Peyer's patch (tissue), 4 donors: ENCODE measurements around the gene TUSC1. TPM values are rescaled to one million over a fixed set of nuclear protein-coding genes. Genes with fewer than 3 reads are reported as not detected.
A peak's percentile ranks its signal among the peaks of the same experiment; 100 is the strongest.

ENCODE experiments used
- DNase-seq, 3 donors: peaks; one replicate each; pipeline ENCODE4 v3.0.0-alpha.2; 2017 to 2019
- H3K27ac ChIP-seq, 4 donors: fragments of 200-600 bp; sonication (generic); one replicate each; pipeline ENCODE4 v1.5.1; 2016 to 2019
- H3K27me3 ChIP-seq, 2 donors: fragments of 200-600 bp; sonication (generic); one replicate each; pipeline ENCODE4 v1.5.1; 2019
- H3K36me3 ChIP-seq, 3 donors: fragments of 200-600 bp; sonication (generic); one replicate each; pipeline ENCODE4 v1.5.1; 2016 to 2019
- H3K4me1 ChIP-seq, 4 donors: fragments of 200-600 bp; sonication (generic); one replicate each; pipeline ENCODE4 v1.5.1; 2016 to 2019
- H3K4me3 ChIP-seq, 4 donors: fragments of 200-600 bp; sonication (generic); 1 replicate in 3 of 4; 2 replicates in 1 of 4; pipeline ENCODE4 v1.5.1; 2016 to 2019; ENCODE audit warnings: mild to moderate bottlenecking in 1 of 4
- H3K9me3 ChIP-seq, 4 donors: fragments of 200-600 bp; sonication (generic); one replicate each; pipeline ENCODE4 v1.5.1; 2016 to 2019; ENCODE audit warnings: mild to moderate bottlenecking in 1 of 4
- POLR2A ChIP-seq, 2 donors: fragments of 450-650 bp; IDR thresholded peaks; one replicate each; pipeline ENCODE4 v1.5.1; 2017; ENCODE audit warnings: antibody characterized with exemption in 2 of 2, mild to moderate bottlenecking in 2 of 2, moderate library complexity in 2 of 2
- total RNA-seq, 4 donors: library from RNA; depleted of rRNA; stranded (reverse); fragments of >200 nt; gene quantifications; one replicate each; pipeline ENCODE4 v1.1.0, GENCODE V29; 2016
- TF ChIP-seq, protein P1 (sequence below), 6 experiments: fragments of 450-650 bp in 4 of 6; fragments of 200-600 bp in 2 of 6; sonication (generic) in 1 of 6; IDR thresholded peaks; one replicate each; pipeline ENCODE4 v1.5.1; 2017 to 2019; ENCODE audit warnings: antibody characterized with exemption in 6 of 6, mild to moderate bottlenecking in 3 of 6, moderate library complexity in 1 of 6

Gene TUSC1
- 10 to 100 TPM in 3 of 4 donors, 1 to 10 TPM in 1; 3.3 to 16.1 (median 13.4) TPM for total RNA-seq

DNA sequence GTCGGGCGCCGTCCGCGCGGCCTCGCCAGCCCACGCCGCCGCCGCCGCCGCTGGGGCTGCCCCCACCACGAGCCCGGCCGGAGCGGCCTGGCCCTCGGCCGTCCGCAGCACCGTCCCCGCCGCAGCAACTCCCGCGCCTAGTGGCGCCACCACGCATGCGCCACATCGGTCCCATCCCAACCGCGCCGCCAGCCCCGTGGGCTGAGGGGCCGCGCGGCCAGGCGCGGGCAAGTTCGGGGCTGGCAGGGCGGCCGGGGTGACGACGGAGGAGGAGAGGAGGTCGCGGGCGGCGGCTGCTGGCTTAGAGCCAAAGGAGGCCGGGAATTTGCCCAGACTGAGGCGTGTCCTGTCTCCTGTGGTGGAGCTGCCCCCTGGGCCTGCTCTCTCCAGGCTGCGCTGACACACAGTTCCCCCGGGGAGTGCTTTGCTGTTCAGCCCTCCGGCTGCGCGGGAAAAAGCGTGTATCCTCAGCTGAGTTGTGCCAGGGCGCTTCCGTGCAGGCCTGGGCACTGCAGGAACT is at the start of gene TUSC1:
TSS of gene TUSC1 (minus strand) at position 298 of the 520 bp plus-strand sequence. CDS start at position 166, 132 bp downstream.
- TF ChIP-seq POLR2A (IDR thresholded peaks at IDR 0.05): no peak
- TF ChIP-seq, protein P1, sequence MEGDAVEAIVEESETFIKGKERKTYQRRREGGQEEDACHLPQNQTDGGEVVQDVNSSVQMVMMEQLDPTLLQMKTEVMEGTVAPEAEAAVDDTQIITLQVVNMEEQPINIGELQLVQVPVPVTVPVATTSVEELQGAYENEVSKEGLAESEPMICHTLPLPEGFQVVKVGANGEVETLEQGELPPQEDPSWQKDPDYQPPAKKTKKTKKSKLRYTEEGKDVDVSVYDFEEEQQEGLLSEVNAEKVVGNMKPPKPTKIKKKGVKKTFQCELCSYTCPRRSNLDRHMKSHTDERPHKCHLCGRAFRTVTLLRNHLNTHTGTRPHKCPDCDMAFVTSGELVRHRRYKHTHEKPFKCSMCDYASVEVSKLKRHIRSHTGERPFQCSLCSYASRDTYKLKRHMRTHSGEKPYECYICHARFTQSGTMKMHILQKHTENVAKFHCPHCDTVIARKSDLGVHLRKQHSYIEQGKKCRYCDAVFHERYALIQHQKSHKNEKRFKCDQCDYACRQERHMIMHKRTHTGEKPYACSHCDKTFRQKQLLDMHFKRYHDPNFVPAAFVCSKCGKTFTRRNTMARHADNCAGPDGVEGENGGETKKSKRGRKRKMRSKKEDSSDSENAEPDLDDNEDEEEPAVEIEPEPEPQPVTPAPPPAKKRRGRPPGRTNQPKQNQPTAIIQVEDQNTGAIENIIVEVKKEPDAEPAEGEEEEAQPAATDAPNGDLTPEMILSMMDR (IDR thresholded peaks at IDR 0.05): peak in 2 of 6 experiments; percentile 37 to 42
- Histone ChIP-seq H3K4me3 (peak within 1 kb of the TSS; percentile 45 to 86 (median 64)), H3K4me1 (peaks cover 0 to 2% (median 0%) of the 10 kb centered on the region in 4 donors)

DNA sequence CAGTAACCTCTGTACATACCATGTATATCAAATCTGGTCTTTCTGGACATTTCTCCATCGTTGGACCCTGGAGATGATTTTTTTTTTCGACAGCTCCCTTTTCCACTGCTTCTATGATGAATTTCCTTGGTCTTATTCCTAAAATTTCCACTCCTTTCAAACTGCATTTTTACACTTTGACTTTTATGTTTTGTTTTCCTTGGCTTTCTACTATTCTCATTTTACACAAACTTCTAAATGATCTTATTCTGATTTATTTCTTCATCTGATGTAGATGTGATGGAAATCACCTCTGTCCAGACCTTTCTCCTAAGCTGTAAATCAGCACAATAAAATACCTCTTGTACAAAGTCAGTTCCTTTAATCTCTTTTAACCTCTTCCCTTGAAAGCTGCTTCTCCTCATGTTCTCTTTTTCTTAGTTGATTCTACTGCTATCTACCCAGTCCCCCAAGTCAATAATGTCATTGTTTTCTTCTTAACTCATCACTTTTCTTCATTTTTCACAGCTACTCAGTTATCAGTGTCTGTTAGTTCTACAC is 48.7 kb upstream of the TUSC1 start:
- Histone ChIP-seq H3K9me3 (no peaks in the 10 kb centered on the region), H3K27me3 (no peaks in the 10 kb centered on the region), H3K4me3 (no peak overlapping the region), H3K4me1 (no peaks in the 10 kb centered on the region), H3K27ac (no peak overlapping the region), H3K36me3 (no peaks in the 10 kb centered on the region)
- DNase-seq: no peak
- no peak for TF ChIP-seq POLR2A (IDR thresholded peaks at IDR 0.05)
- TF ChIP-seq, protein P1 (IDR thresholded peaks at IDR 0.05): no peak

More for the DNA sequence above, at the start of gene TUSC1:
- H3K9me3 ChIP-seq: peaks cover 0 to 4% (median 0%) of the 10 kb centered on the region in 4 donors
- no peaks in the 10 kb centered on the region for H3K27me3 ChIP-seq
- peak; percentile 29 to 88 (median 85) for DNase-seq
- no peaks in the 10 kb centered on the region for H3K36me3 ChIP-seq
- peak within 1 kb of the TSS; percentile 76 to 98 (median 95) for H3K27ac ChIP-seq

DNA sequence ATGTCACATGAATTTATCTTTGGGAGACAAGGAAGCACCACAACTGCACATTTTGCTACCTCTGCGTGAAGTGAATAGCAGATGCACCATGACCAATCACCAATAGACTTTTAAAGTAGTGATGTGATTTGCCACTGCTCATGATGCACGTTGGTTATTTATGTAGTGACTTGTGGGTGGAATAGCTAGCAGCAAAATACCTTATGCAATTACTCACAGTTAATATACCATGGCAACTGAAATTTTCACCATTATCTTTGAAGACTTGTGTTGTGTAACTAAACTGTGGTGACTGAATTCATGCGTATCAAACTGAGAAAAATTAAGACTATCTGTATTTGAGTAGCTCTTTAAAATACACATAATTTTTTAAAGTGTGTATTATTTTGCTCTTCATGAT is 46.2 kb upstream of the TUSC1 start:
- TF ChIP-seq POLR2A (IDR thresholded peaks at IDR 0.05): no peak
- TF ChIP-seq, protein P1 (IDR thresholded peaks at IDR 0.05): no peak

DNA sequence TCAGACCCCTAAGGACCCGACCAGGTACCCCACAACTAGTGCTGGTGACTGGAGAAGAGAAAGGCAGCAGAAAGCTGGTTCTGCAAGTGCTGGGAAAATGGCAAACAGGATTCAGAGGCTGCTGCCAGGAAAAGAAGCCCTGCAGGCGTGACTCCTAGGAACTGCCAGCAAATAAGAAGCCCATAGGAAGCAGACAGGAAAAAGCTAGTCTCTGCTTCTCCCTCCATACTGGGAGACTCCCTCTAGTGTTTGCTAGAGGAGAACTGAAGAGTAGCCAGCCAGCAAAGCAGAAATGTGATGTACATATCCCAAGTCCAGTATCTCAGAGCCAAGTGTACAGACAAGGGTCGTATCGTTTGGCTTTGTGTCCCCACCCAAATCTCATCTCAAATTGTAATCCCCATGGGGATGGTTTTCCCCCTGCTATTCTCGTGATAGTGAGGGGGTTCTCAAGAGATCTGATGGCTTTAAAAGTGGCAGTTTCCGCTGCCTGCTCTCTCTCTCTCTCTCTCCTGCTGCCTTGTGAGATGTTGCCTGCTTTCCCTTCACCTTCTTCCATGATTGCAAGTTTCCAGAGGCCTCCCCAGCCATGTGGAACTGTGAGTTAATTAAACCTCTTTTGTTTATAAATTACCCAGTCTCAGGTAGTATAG is 38.1 kb upstream of the TUSC1 start:
- H3K27me3 ChIP-seq: no peaks in the 10 kb centered on the region
- H3K4me3 ChIP-seq: no peak overlapping the region
- H3K27ac ChIP-seq: no peak overlapping the region
- no peaks in the 10 kb centered on the region for H3K4me1 ChIP-seq
- no peaks in the 10 kb centered on the region for H3K36me3 ChIP-seq
- no peaks in the 10 kb centered on the region for H3K9me3 ChIP-seq
- DNase-seq: no peak
- TF ChIP-seq, protein P1 (IDR thresholded peaks at IDR 0.05): peak in 4 of 6 experiments; percentile 10 to 47 (median 38)
- no peak for TF ChIP-seq POLR2A (IDR thresholded peaks at IDR 0.05)

More for the DNA sequence above, 46.2 kb upstream of the TUSC1 start:
- H3K27me3 ChIP-seq: no peaks in the 10 kb centered on the region
- H3K4me1 ChIP-seq: no peaks in the 10 kb centered on the region
- H3K36me3 ChIP-seq: no peaks in the 10 kb centered on the region
- no peak overlapping the region for H3K4me3 ChIP-seq
- no peaks in the 10 kb centered on the region for H3K9me3 ChIP-seq
- no peak overlapping the region for H3K27ac ChIP-seq
- no peak for DNase-seq

DNA sequence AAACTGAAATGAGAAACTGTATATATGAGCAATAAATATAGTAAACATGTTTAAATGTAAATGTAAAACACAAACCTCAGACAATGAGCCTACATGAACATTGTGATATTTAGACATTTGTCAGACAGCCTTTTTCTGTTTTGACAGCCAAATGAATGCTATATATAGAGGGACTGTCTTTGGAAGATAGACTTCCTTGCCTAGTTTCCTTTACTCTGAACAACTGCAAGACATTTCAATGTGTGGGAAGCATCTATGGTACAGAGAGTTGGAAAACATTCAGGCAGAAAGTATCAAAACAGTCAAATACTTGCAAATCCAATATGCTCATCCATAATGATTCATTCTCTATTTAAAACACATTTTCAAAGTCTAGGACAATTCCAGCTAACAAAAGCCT is 31.7 kb upstream of the TUSC1 start:
- TF ChIP-seq, protein P1 (IDR thresholded peaks at IDR 0.05): no peak
- TF ChIP-seq POLR2A (IDR thresholded peaks at IDR 0.05): no peak
- no peaks in the 10 kb centered on the region for H3K9me3 ChIP-seq
- no peaks in the 10 kb centered on the region for H3K27me3 ChIP-seq
- H3K36me3 ChIP-seq: no peaks in the 10 kb centered on the region
- no peaks in the 10 kb centered on the region for H3K4me1 ChIP-seq
- no peak overlapping the region for H3K27ac ChIP-seq
- H3K4me3 ChIP-seq: no peak overlapping the region
- DNase-seq: no peak
